NCI-H2196 treated with DMSO at 0.1 percent for 48 hours (cell line): ENCODE data around the gene SLC39A11.
"Not testable (repeated sequence)": the region's sequence is repeated elsewhere in the genome, so short reads cannot be mapped to it uniquely, and the experiment has no call there.

Experiments
- DNase-seq: peaks from one replicate; lab custom pipeline; 2025; ENCODE audit not compliant: unreplicated experiment; lab: John Stamatoyannopoulos, UW

SLC39A11 gene

GRCh38 chr17:73072219-73072962 is 20.1 kb downstream of the SLC39A11 start:
- DNase-seq = no peak

DNA sequence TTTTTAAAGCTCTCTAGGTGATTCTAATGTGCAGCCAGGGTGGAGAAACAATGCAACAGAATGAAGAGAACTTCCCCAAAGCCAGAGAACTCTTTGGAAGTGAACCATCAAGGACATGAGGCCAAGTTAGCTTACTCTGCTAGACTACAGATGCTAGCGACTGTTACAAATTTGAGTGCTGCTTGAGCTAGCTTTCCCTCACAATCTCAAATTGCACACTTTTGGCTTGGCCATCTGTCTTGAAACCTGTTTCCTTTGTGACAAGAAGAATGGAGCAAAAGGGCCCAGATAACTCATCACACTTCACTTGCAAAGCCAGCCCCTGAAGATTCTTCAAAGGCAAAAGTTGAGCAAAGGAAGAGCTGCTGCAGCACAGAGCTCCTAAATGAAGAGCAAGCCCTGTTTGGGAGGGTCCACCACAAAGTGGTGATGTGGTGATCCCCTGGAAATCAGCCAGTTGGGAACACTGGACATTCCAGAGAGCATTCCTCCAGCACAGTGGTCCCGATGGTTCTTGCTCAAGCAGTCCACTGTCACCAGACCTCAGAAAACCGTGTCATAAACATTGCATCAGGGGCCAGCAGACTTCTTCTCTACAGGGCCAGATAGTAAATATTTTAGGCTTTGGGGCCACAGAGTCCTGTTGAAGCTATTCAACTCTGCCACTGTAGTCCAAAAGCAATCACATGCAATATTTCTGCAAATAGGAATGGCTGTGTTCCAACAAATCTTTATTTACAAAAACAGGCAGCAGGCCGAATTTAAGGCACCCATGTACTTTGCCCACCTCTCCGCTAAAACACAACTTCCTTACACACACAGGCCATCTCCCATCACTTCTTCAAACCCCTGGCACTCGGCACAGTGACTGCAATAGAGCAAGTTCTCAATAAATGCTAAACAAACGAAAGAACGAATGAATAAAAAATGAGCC is 21.2 kb downstream of the SLC39A11 start:
- DNase-seq = no peak

DNA sequence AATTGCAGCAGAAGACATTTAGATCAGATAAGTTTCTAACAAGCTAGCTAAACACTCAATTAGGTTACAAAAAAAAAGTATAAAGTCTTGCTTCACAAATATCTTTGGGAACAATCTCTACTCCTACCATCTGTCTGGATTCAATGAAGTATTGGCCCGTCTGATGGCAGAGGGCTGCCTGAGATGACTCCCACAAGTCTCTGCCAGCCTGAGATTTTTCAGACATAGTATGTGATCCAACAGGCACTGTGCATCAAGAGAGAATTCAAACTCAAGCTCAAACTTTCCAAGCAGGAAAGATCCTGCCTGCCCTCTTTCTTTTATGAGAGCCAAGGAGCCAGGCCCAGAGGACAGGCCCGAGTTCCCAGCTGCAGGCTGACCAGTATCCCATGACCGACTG is 22.6 kb downstream of the SLC39A11 start:
- DNase-seq = no peak

DNA sequence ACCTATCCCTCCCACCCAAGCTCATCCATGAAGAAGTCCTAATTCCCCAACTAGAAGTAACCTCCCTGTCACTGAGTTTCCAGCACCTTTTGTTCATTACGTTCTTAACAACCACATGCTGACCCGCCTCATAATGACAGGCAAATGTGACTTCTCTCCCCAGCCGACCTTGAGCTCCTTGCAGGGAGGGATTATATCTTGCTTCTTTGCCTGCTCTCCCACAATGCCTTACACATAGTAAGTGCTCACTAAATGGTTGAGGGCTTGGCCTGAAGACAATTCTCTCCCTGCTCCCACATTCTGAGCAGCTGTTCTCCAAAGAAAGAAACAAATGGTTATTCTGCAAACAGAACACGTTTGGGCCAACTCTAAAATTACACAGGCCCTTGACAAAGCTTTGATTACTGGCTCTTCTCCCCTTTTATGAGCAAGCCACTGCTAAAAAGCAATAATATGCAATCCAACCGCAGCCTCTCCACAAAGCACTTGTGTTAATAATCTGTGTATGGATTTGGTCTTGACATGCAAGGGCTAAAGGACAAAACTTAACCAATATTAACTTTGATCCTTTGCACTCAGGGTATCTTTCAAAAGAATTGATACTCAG is 23.2 kb downstream of the SLC39A11 start:
- DNase-seq = no peak

DNA sequence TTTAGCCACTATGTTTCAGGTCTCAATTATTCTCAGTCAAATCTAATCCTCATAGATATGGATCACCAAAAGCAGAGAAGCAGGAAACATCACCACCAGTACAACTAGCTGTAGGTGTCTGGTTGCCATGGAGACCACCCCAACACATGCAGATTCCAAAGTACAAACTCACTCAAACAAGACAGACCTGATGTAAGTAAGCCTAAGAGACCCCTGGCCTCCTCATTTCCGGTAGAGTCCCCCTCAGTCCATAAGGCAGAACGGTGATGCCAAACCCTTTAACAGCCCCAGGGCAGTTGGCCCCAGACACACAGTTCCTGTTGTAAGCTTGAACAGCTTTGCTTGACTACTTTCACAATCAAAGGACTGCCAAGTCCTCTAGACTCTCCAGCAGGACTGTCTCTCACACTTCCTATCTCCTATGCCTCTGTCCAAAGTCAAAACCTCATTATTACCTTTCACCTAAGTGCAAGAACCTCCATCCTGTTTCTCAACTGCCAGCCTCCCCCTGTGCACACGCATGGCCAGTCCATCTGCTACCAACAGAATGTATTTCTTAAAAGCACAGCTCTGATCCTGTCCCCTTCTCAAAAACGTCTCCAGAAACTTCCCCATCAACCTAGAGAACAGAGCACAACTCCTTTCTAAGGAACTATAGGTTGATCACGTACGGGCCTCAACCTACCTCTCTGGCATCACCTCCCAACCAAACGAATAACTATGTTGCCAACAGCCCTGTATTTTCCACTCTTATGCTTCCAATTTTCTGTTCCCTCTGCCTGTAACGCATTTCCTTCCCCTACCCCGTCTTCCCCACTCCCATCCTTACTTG is 23.9 kb downstream of the SLC39A11 start:
- no peak for DNase-seq

- DNase-seq = not testable (repeated sequence)
Measured at GRCh38 chr17:73067699-73068098, 24.8 kb downstream of the SLC39A11 start.

DNA sequence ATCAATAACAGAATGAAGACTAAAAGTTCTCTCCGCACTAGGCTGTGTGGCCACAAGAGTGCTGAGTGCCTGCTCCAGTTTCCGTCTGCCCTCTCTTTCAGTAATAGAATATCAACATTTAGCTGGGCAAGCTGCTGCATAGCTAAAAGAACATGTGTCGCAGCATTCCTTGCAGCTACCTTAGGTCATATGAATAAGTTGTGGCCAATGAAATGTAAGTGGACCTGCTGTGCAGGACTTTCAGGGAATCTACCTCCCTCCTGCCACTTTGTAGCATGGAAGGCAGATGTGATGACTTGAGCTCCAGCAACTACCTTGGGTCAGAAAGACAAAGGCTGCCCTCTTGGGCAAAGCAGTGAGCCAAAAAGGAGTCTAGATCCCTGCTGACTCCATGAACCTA is 25.4 kb downstream of the SLC39A11 start:
- DNase-seq = no peak

GRCh38 chr17:73066148-73066884 is 26.2 kb downstream of the SLC39A11 start:
- no peak for DNase-seq

- DNase-seq = no peak
Measured at GRCh38 chr17:73065376-73065775, 27.1 kb downstream of the SLC39A11 start.

- no peak for DNase-seq
Measured at GRCh38 chr17:73064084-73064938, 28.2 kb downstream of the SLC39A11 start.

- no peak for DNase-seq
Measured at GRCh38 chr17:73062726-73063125, 29.8 kb downstream of the SLC39A11 start.

DNA sequence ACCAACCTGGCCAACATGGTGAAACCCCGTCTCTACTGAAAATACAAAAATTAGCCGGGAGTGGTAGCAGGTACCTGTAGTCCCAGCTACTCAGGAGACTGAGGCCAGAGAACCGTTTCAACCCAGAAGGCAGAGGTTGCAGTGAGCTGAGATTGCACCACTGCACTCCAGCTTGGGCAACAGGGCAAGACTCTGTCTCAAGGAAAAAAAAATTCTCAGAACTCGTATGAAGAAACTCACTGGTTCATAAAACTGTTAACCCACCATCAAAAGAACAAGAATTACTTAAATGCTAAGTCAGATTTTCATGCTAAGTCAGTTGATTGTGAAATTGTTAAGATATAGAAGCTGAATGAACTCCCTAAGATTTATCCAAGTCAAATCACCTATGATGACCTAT is 31.3 kb downstream of the SLC39A11 start:
- DNase-seq = no peak

DNA sequence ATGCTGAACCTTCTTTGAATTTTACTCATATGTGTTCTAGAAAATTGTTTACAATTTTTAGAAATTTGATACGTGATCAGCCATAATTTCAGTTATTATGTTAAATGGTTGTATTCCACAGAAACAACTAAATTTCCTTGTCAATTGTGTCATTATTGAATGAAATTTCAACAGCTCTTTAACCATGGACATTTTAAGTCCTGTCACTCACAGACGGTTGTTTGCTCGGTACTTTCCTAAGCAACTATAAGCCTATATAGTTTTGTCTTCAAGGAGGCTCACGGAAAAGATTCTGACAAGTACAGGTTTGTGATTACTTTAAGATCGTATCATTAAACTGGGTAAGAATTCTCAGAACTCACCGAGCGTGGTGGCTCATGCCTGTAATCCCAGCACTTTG is 31.8 kb downstream of the SLC39A11 start:
- DNase-seq = no peak

DNA sequence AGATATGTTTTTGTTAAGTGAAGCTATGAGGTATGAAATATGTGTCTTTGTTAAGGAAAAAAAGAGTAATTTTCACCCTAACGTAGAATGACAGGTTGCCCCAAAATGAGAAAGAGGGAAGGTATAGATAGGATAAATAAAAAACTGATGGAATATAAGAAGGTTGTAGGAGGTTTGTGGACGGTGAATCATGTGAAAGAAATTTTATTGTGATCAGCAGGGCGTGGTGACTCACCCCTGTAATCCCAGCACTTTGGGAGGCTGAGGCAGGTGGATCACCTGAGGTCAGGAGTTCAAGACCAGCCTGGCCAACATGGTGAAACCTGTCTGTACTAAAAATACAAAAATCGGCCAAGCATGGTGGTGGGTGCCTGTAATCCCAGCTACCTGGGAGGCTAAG is 32.8 kb downstream of the SLC39A11 start:
- DNase-seq = not testable (repeated sequence)

GRCh38 chr17:73058022-73058421 is 34.5 kb downstream of the SLC39A11 start:
- DNase-seq = no peak

GRCh38 chr17:73057196-73057595 is 35.3 kb downstream of the SLC39A11 start:
- no peak for DNase-seq

GRCh38 chr17:73052923-73053322 is 39.6 kb downstream of the SLC39A11 start:
- DNase-seq = no peak

- DNase-seq = no peak
Measured at GRCh38 chr17:73050797-73051196, 41.7 kb downstream of the SLC39A11 start.

- no peak for DNase-seq
Measured at GRCh38 chr17:73048170-73048569, 44.3 kb downstream of the SLC39A11 start.
